Fibroblast of villous mesenchyme (primary cell): Measurements from ENCODE around the gene COTL1. TPM values are rescaled to one million over a fixed set of nuclear protein-coding genes. Genes with fewer than 3 reads are reported as not detected.

ENCODE experiments used
- DNase-seq: peaks from one replicate; pipeline ENCODE4 v3.0.0-alpha.2; 2010; ENCODE audit warnings: low read depth
- H3K4me3 ChIP-seq: 2 replicates; pipeline ENCODE4 v1.5.1; 2011; ENCODE audit warnings: low read depth, mild to moderate bottlenecking, low read length
- total RNA-seq: library from RNA; depleted of rRNA; stranded (reverse); fragments of >200 nt; gene quantifications from 2 replicates; pipeline ENCODE4 v1.2.3, GENCODE V29; 2012
- TF ChIP-seq, protein P1 (sequence below): IDR thresholded peaks from 2 replicates; pipeline ENCODE4 v1.5.1; 2012; ENCODE audit warnings: low read depth, mild to moderate bottlenecking, low read length; ENCODE audit not compliant: insufficient read depth

Gene COTL1
- total RNA-seq, 1 donor: 265 TPM

DNA sequence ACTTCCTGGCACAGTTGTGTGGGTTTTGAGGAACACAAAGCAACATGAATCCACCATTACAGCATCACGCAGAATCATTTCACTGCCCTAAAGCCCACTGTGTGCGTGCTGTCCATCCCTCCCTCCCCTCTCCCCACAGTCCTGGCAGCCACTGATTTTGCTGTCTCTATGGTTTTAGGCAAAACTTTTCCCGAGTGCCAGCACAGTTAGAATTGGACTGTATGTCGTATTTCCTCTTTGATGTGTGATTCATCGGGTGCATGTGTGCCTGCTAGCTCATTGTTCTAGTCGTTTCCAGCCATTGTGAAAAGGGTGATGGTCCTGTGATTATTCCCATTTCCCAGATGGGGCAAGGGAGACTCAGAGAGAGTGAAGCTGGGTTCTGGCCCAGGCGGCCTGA, 43.1 kb upstream of the COTL1 start:
- no peak overlapping the region for H3K4me3 ChIP-seq
- DNase-seq: no peak
- TF ChIP-seq, protein P1, sequence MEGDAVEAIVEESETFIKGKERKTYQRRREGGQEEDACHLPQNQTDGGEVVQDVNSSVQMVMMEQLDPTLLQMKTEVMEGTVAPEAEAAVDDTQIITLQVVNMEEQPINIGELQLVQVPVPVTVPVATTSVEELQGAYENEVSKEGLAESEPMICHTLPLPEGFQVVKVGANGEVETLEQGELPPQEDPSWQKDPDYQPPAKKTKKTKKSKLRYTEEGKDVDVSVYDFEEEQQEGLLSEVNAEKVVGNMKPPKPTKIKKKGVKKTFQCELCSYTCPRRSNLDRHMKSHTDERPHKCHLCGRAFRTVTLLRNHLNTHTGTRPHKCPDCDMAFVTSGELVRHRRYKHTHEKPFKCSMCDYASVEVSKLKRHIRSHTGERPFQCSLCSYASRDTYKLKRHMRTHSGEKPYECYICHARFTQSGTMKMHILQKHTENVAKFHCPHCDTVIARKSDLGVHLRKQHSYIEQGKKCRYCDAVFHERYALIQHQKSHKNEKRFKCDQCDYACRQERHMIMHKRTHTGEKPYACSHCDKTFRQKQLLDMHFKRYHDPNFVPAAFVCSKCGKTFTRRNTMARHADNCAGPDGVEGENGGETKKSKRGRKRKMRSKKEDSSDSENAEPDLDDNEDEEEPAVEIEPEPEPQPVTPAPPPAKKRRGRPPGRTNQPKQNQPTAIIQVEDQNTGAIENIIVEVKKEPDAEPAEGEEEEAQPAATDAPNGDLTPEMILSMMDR: no peak

DNA sequence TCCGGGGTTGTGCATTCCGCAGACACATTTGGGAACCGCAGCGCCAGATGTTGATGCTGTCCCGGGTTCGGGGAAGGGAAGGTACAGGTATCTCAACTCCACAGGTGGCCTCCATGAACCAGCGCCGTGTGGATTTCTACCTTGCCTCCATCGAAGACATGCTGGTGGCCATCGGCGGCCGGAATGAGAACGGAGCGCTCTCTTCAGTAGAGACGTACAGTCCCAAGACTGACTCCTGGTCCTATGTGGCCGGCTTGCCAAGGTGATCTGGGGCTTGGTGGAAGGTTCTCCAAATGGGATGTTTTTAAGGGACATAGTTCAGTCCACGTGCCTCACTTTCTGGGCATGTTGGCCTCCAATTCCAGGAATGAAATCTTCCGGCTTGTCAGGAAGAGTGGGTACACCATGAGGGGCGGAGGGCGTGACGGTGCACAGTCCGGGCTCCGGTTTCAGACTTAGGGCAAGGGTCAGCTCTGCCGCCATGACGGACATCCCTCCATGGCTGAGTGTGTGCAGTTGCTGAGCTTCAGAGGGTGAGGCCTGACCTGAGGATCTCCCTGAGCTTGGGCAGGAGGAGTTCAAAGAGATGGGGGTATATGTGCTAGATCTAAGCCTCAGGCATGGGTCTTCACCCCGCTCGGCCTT, 41.9 kb upstream of the COTL1 start:
- no peak for DNase-seq
- no peak overlapping the region for H3K4me3 ChIP-seq
- TF ChIP-seq, protein P1: no peak

DNA sequence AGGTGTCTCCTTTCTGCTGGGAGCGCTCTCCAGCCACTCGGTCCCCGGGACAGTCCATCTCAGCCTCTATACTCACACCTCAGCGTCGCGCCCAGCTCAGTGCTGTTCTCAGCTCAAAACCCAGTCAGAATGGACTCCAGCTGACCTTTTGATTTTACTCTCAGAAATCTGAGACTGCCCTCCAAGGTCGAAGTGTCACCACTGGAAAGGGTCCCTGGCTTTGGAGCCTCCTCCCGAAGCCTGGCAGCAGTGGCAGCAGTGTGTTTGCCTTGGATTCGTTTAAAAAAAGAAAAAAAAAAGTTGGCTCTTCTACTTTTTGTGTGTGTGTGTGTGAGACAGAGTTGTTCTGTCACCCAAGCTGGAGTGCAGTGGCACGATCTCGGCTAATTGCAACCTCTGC, 40.8 kb upstream of the COTL1 start:
- TF ChIP-seq, protein P1: no peak
- no peak overlapping the region for H3K4me3 ChIP-seq
- DNase-seq: no peak

DNA sequence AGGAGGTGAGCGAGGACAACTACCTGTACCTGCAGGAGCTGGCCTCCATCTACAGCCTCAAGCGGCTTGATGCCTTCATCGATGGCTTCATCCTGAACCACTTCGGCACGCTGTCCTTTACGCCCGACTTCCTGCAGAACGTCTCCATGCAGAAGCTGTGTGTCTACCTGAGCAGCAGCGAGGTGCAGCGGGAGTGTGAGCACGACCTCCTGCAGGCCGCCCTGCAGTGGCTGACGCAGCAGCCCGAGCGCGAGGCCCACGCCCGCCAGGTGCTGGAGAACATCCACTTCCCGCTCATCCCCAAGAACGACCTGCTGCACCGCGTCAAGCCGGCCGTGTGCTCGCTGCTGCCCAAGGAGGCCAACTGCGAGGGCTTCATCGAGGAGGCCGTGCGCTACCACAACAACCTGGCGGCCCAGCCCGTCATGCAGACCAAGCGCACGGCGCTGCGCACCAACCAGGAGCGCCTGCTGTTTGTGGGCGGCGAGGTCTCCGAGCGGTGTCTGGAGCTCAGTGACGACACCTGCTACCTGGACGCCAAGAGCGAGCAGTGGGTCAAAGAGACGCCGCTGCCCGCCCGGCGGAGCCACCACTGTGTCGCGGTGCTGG, 39.5 kb upstream of the COTL1 start:
- no peak for DNase-seq
- TF ChIP-seq, protein P1: no peak

DNA sequence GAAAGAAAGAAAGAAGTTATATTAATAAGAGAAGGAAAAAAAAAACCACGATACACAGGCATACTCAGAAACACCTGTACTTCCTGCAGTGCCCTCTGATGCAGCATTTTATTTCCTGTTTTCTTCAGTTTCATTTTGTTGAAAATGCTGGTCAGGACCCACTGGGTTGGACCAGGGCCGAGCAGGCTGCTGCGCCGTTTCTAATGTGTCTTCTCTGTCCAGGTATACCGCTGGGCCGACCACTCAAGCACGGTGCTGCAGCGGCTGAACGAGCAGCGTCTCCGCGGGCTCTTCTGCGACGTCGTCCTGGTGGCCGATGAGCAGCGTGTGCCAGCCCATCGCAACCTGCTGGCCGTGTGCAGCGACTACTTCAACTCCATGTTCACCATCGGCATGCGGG, 38.8 kb upstream of the COTL1 start:
- TF ChIP-seq, protein P1: no peak
- no peak for DNase-seq
- no peak overlapping the region for H3K4me3 ChIP-seq

More for the DNA sequence above, 39.5 kb upstream of the COTL1 start:
- H3K4me3 ChIP-seq: no peak overlapping the region

DNA sequence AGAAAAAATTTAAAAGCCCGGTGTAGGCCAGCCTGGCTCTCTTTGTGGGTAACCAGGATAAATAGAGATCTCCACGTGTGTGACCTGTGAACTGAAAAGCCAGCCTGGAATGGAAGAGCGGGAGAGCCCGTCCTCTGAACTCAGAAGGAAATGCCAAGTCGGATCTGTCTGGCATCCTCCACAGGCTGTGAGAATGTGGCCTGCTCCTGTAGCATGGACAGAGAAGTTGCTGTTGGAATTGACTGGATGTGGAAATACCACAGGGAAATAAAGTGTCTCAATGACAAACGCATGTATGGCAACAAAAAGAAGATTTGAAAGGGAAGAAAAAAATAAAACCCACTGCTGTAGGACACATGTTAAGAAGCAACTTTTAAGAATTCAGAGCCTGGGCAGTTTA, 37.1 kb upstream of the COTL1 start:
- no peak overlapping the region for H3K4me3 ChIP-seq

More for the DNA sequence above, 37.1 kb upstream of the COTL1 start:
- TF ChIP-seq, protein P1: no peak
- DNase-seq: no peak
